Omental fat pad (tissue), 4 donors: ENCODE measurements around the gene RNF181. TPM values are rescaled to one million over a fixed set of nuclear protein-coding genes. Genes with fewer than 3 reads are reported as not detected.
A peak's percentile ranks its signal among the peaks of the same experiment; 100 is the strongest.
"Not testable (repeated sequence)": the region's sequence is repeated elsewhere in the genome, so short reads cannot be mapped to it uniquely, and the experiment has no call there.

ENCODE experiments used
- ATAC-seq: fragments of 150-250 bp; one replicate; pipeline ENCODE4 v1.9.1; 2016; ENCODE audit warnings: mild to moderate bottlenecking, moderate library complexity; ENCODE audit not compliant: low FRiP score
- DNase-seq: peaks from one replicate; pipeline ENCODE4 v3.0.0-alpha.2; 2019; ENCODE audit warnings: low spot score
- CTCF ChIP-seq, 3 donors: fragments of 450-650 bp; IDR thresholded peaks; one replicate each; pipeline ENCODE4 v1.5.1; 2016 to 2017; ENCODE audit warnings: antibody characterized with exemption in 3 of 3, mild to moderate bottlenecking in 3 of 3, moderate library complexity in 2 of 3
- total RNA-seq, 4 donors: library from RNA; depleted of rRNA; stranded (reverse); fragments of >200 nt; gene quantifications; one replicate each; pipeline ENCODE4 v1.1.0, GENCODE V29; 2016

Gene RNF181
- total RNA-seq, 4 donors from 2014 or later: 94.7 to 216 (median 144) TPM

- TF ChIP-seq CTCF (IDR thresholded peaks at IDR 0.05): no peak
- ATAC-seq (no peak), DNase-seq (no peak)
Observed at GRCh38 chr2:85589181-85589580, 6.4 kb upstream of the RNF181 start.

- no peak for DNase-seq
- no peak for ATAC-seq
- TF ChIP-seq CTCF (IDR thresholded peaks at IDR 0.05): no peak
Observed at GRCh38 chr2:85589982-85590791, 5.4 kb upstream of the RNF181 start.

GRCh38 chr2:85590950-85591349 lies 4.6 kb upstream of the RNF181 start:
- TF ChIP-seq CTCF (IDR thresholded peaks at IDR 0.05): no peak
- ATAC-seq: no peak
- no peak for DNase-seq

GRCh38 chr2:85591563-85591962 lies 4.0 kb upstream of the RNF181 start:
- ATAC-seq (no peak), DNase-seq (no peak)
- no peak for TF ChIP-seq CTCF (IDR thresholded peaks at IDR 0.05)

- not testable (repeated sequence) for DNase-seq, ATAC-seq
Observed at GRCh38 chr2:85592299-85592698, 3.2 kb upstream of the RNF181 start.

GRCh38 chr2:85593023-85593422 lies 2.5 kb upstream of the RNF181 start:
- no peak for ATAC-seq
- TF ChIP-seq CTCF (IDR thresholded peaks at IDR 0.05): no peak
- no peak for DNase-seq

GRCh38 chr2:85594715-85595300 lies 737 bp upstream of the RNF181 start:
- no peak for DNase-seq
- TF ChIP-seq CTCF (IDR thresholded peaks at IDR 0.05): no peak
- ATAC-seq: peak; percentile 1
